PFSK-1 (cell line): ENCODE results near the gene FAF1.

ENCODE experiments used
- FOXP2 ChIP-seq: optimal IDR thresholded peaks from 2 replicates; pipeline ENCODE3; 2011; ENCODE audit warnings: borderline replicate concordance, control low read depth, inconsistent platforms; ENCODE audit not compliant: insufficient read depth; ENCODE audit errors: extremely low read length, extremely low read depth
- POLR2AphosphoS5 ChIP-seq: IDR thresholded peaks from 2 replicates; pipeline ENCODE4 v1.6.1; 2012; ENCODE audit warnings: low read depth, mild to moderate bottlenecking, control low read depth, low read length, moderate library complexity
- SIN3A ChIP-seq: IDR thresholded peaks from 2 replicates; pipeline ENCODE4 v1.6.1; 2012; ENCODE audit warnings: mild to moderate bottlenecking, low read length, moderate library complexity, borderline replicate concordance; ENCODE audit not compliant: insufficient read depth
- TAF1 ChIP-seq: IDR thresholded peaks from 2 replicates; pipeline ENCODE4 v1.6.1; 2012; ENCODE audit warnings: low read length, control low read depth, borderline replicate concordance; ENCODE audit not compliant: insufficient read depth
- TF ChIP-seq, protein P1 (sequence below), 2 experiments: IDR thresholded peaks; 2 replicates each; pipeline versions ENCODE4 v1.6.1 to v1.8.0; 2011 to 2012; ENCODE audit warnings: low read depth in 2 of 2, low read length in 2 of 2, control low read depth in 1 of 2, inconsistent platforms in 1 of 2, mild to moderate bottlenecking in 1 of 2, moderate library complexity in 1 of 2; ENCODE audit not compliant: insufficient read depth in 1 of 2

The FAF1 gene

DNA sequence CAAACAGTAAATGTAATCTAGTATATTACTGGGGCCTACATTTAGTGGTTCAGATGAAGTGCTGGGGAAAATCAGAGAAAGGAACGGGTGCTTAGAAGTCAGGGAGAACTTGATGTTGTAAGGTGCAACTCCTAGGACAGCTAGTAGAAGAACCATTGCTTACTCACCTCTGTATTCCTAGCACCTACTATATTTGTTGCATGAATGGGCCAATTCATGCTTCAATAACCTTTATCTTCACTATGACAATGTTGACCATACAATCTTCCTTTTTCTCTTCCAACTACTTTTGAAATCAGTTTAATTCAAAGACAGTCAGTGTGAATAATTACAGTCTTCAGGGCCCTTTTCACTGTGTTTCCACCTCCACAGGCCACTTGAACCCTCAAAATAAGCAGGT, 411.8 kb downstream of the FAF1 start:
- no peak for TF ChIP-seq FOXP2
- TF ChIP-seq, protein P1, sequence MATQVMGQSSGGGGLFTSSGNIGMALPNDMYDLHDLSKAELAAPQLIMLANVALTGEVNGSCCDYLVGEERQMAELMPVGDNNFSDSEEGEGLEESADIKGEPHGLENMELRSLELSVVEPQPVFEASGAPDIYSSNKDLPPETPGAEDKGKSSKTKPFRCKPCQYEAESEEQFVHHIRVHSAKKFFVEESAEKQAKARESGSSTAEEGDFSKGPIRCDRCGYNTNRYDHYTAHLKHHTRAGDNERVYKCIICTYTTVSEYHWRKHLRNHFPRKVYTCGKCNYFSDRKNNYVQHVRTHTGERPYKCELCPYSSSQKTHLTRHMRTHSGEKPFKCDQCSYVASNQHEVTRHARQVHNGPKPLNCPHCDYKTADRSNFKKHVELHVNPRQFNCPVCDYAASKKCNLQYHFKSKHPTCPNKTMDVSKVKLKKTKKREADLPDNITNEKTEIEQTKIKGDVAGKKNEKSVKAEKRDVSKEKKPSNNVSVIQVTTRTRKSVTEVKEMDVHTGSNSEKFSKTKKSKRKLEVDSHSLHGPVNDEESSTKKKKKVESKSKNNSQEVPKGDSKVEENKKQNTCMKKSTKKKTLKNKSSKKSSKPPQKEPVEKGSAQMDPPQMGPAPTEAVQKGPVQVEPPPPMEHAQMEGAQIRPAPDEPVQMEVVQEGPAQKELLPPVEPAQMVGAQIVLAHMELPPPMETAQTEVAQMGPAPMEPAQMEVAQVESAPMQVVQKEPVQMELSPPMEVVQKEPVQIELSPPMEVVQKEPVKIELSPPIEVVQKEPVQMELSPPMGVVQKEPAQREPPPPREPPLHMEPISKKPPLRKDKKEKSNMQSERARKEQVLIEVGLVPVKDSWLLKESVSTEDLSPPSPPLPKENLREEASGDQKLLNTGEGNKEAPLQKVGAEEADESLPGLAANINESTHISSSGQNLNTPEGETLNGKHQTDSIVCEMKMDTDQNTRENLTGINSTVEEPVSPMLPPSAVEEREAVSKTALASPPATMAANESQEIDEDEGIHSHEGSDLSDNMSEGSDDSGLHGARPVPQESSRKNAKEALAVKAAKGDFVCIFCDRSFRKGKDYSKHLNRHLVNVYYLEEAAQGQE (IDR thresholded peaks at IDR 0.05; ENCODE audit: insufficient read depth in 1 of 2, low read depth in 2 of 2, low read length in 2 of 2): no peak

DNA sequence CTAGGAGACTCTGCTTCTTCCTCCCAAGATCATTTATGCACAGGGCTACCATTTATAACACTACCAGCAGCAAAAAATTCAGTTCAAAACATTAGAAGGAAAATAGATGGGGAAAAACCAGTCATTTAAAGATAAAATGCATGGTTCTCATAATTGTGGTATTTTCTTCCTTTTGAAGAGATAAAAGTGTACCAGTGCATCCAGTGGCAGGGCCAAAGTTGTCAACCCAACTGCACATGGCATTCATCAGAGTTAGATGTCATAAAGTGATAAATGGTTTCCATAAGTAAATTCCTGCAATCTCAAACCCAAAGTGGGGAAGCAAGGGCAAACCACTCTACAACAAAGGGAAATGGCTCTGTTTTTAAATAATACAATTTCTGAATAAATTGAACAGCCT, 417.7 kb downstream of the FAF1 start:
- TF ChIP-seq TAF1: no peak
- TF ChIP-seq, protein P1 (IDR thresholded peaks at IDR 0.05; ENCODE audit: insufficient read depth in 1 of 2, low read depth in 2 of 2, low read length in 2 of 2): no peak
- no peak for TF ChIP-seq SIN3A
- TF ChIP-seq FOXP2: no peak
- no peak for TF ChIP-seq POLR2AphosphoS5

DNA sequence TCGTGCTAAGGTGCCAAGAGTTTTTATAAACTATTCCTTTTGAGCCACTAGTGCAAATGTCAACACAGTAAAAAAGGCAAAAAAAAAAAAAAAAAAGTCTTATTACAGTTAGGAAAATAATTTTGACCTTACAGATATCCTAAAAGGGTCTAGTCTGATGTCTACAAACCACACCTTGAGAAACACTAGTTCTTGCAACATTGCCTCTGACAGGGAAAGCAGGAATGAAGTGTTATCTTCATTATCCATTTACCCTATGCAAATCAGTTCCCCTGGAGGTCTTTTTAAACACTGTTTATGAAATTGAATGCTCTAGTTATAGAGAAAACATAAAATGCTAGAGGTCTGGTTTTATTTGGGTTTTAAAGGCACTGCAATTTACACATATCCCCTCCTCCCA, 421.6 kb downstream of the FAF1 start:
- no peak for TF ChIP-seq SIN3A
- no peak for TF ChIP-seq TAF1
- TF ChIP-seq, protein P1 (IDR thresholded peaks at IDR 0.05; ENCODE audit: insufficient read depth in 1 of 2, low read depth in 2 of 2, low read length in 2 of 2): no peak

DNA sequence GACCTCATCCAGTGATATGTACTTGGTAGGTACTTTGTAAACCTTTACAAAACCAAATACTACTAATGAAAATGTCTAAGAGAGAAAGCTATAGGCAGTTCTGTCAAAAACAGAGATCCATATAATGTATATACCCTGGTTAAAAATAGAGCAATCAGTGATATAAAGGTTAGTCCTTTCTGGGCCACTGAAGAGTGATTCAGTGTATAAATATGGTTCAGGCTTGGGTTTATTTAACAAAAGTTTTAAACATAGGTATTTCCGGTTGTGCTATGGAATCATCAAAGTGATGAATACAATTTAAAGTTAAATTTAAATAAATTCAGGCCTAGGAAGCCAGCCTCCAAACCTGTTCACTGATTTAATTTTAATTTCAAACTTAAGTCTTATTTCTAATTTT, 428.5 kb downstream of the FAF1 start:
- TF ChIP-seq FOXP2 (no peak), SIN3A (no peak), TAF1 (no peak), POLR2AphosphoS5 (no peak)
- TF ChIP-seq, protein P1 (IDR thresholded peaks at IDR 0.05; ENCODE audit: insufficient read depth in 1 of 2, low read depth in 2 of 2, low read length in 2 of 2): no peak

DNA sequence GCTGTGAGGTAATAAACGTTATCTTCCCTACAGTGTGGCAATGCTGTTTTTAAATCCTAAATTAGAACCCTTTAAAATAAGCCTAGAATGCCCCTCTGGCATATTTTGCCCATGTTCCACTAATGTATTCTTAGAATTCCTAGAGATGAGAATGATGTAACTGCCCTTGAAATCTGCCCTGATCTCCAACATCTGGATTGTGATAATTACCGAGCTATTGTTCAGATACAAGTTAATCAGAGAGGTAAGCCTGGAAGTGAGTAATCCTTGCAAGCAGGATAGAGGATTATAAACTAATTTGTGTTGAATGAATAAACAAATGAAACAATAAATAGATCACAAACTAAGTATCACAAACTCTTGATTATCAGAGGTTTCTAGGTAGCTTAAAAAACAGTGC, 429.0 kb downstream of the FAF1 start:
- no peak for TF ChIP-seq POLR2AphosphoS5
- TF ChIP-seq, protein P1 (IDR thresholded peaks at IDR 0.05; ENCODE audit: insufficient read depth in 1 of 2, low read depth in 2 of 2, low read length in 2 of 2): no peak
- TF ChIP-seq FOXP2: no peak
- no peak for TF ChIP-seq SIN3A
- TF ChIP-seq TAF1: no peak
